HG03558 (cell line): Measurements from ENCODE around the gene MDK.
"Not testable (repeated sequence)": the region's sequence is repeated elsewhere in the genome, so short reads cannot be mapped to it uniquely, and the experiment has no call there.

Experiments
- ATAC-seq: cut with Tn5 transposase; IDR thresholded peaks from one replicate; pipeline ENCODE4 v1.9.1; 2021; ENCODE audit warnings: moderate number of reproducible peaks; ENCODE audit not compliant: unreplicated experiment; ENCODE audit errors: extremely low read depth

MDK gene

GRCh38 chr11:46367244-46367915 is 14.1 kb upstream of the MDK start:
- ATAC-seq, result no peak

- no peak for ATAC-seq
Observed at GRCh38 chr11:46367916-46368267, 13.6 kb upstream of the MDK start.

GRCh38 chr11:46369458-46370152 is 11.9 kb upstream of the MDK start:
- ATAC-seq, result no peak

- no peak for ATAC-seq
Observed at GRCh38 chr11:46370253-46370652, 11.2 kb upstream of the MDK start.

GRCh38 chr11:46371262-46371661 is 10.2 kb upstream of the MDK start:
- ATAC-seq, result not testable (repeated sequence)

GRCh38 chr11:46372086-46372485 is 9.4 kb upstream of the MDK start:
- no peak for ATAC-seq

GRCh38 chr11:46372501-46372900 is 9.0 kb upstream of the MDK start:
- ATAC-seq, result not testable (repeated sequence)

- no peak for ATAC-seq
Observed at GRCh38 chr11:46373787-46374740, 7.4 kb upstream of the MDK start.

GRCh38 chr11:46374815-46375214 is 6.7 kb upstream of the MDK start:
- no peak for ATAC-seq

- ATAC-seq, result no peak
Observed at GRCh38 chr11:46375392-46376101, 5.9 kb upstream of the MDK start.

GRCh38 chr11:46376258-46377050 is 5.0 kb upstream of the MDK start:
- ATAC-seq, result no peak

GRCh38 chr11:46377290-46377689 is 4.2 kb upstream of the MDK start:
- no peak for ATAC-seq

GRCh38 chr11:46377831-46378230 is 3.6 kb upstream of the MDK start:
- ATAC-seq, result no peak

- no peak for ATAC-seq
Observed at GRCh38 chr11:46378296-46378695, 3.2 kb upstream of the MDK start.

- ATAC-seq, result no peak
Observed at GRCh38 chr11:46378811-46379481, 2.5 kb upstream of the MDK start.

- not testable (repeated sequence) for ATAC-seq
Observed at GRCh38 chr11:46379482-46380293, 1.8 kb upstream of the MDK start.

GRCh38 chr11:46380340-46381047 is 975 bp upstream of the MDK start:
- ATAC-seq, result no peak
